ENCODE measurements around the gene EFS. TPM values are rescaled to one million over a fixed set of nuclear protein-coding genes. Genes with fewer than 3 reads are reported as not detected.

The EFS gene
- total and polyA plus RNA-seq, 8 donors = 15.8 to 64.1 (median 46.9) TPM

DNA sequence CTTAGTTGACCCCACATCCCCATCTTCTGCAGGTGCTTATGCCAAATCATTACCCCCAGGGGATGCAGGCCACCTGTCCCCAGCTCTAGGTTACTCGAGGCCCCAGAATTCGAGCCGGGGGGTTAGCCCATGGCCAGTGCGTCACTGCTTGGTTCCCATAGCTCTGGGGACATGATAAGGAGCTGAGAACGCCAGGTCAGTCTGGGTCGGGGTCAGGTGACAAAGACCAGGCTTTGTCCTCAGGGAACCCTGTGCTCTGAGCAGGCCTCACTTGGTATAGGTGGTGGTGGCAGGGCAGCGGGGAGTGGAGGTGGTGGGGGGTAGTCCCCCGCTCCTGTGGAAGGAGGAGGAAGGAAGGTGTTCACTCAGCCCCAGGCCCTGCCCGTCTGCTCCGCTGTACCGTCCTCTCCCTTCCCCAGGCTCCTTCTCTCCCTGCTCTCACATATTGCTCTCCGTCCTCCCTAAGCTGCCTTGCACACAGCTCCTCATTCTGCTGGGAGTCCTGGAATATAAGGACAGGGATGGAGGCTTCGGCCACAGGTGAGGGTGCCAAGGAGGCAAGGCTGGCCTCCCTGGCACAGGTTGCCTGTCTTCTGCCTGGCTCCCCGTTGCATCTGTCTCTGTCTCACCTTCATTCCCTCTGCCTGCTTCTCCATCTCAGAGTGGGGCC is 45.1 kb upstream of the EFS start:
- Histone ChIP-seq H3K36me3 (no peaks in the 10 kb centered on the region), H3K27me3 (peaks cover 0 to 20% of the 10 kb centered on the region in 2 donors), H3K27ac (no peak overlapping the region), H3K4me3 (no peak overlapping the region), H3K4me1 (no peaks in the 10 kb centered on the region), H3K9me3 (no peaks in the 10 kb centered on the region)
- intact Hi-C loops (cut with DNase I) = no loop called here
- no peak for ATAC-seq
- peak in 1 of 4 donors; percentile 51 for DNase-seq
- no peak for TF ChIP-seq CTCF (IDR thresholded peaks at IDR 0.05)

- H3K27ac ChIP-seq = no peak overlapping the region
- ATAC-seq = no peak
These were observed 44.5 kb upstream of the EFS start for GRCh38 chr14:23409475-23409874.

DNA sequence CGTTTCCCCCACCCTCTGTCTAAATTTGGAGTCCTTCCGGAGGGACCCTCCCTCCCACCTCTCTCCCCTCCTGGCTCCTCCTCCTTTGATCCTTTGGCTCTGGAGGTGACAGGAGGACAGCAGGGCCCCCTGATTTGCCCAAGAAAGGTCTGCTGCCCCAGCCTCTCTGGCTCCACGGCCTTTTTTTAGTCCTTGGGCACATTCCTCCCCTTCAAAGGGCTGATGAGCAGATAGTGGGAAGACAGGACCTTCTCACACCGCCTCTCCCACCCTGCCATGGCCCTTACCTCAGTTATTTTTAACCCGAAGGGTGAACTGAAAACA is 43.3 kb upstream of the EFS start:
- no peak for ATAC-seq
- no peaks in the 10 kb centered on the region for H3K36me3 ChIP-seq

More at GRCh38 chr14:23409475-23409874, 44.5 kb upstream of the EFS start:
- peak in 1 of 4 donors; percentile 34 for DNase-seq
- intact Hi-C loops (cut with DNase I) = no loop called here
- TF ChIP-seq CTCF (IDR thresholded peaks at IDR 0.05) = no peak
- no peaks in the 10 kb centered on the region for H3K4me1 ChIP-seq
- H3K4me3 ChIP-seq = no peak overlapping the region
- H3K36me3 ChIP-seq = no peaks in the 10 kb centered on the region
- H3K9me3 ChIP-seq = no peaks in the 10 kb centered on the region
- H3K27me3 ChIP-seq = peaks cover 0 to 21% of the 10 kb centered on the region in 2 donors

DNA sequence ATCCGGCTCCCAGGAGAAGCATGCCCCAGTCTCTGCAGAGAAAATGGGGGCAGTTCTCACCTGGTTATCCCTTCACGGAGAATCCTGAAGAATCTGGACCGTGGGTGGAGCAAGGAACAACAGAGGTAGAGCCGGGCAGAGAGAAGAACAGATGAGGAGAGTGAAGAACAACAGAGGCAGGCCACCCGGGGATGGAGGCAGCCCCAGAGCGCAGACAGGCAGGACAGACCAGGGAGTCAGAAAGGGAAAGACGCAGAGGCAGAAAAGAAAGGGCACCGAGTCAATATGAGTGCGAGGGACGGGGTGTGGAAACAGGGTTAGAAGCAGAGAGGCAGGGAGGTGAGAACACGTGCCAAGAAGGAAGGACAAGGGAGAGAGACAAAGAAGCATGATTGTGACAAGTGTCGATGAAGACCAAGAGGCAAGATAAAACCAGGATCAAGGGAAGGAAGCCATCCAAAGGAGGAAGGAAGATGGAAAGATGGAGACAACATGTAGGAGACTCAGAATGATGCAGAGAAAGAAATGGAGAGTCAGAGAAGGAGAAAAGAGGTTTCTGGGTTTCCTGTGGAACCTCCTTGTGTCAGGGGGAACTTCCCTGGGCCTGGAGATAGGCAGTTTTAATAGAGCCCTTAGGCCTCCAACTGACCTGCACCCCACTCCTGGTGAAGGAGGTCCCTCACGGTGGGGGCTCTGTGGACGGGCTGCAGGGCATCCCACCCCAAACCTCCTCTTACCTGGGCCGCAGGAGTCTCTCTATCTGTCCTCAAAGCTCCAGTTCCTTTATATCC is 42.7 kb upstream of the EFS start, which contains the start of gene MYH6:
TSS of gene MYH6 (minus strand) at position 758 of the 791 bp plus-strand sequence. CDS start 1,050 bp downstream, outside the sequence.
- TF ChIP-seq CTCF (IDR thresholded peaks at IDR 0.05) = no peak
- Histone ChIP-seq H3K9me3 (no peaks in the 10 kb centered on the region), H3K36me3 (no peaks in the 10 kb centered on the region), H3K4me1 (no peaks in the 10 kb centered on the region), H3K27ac (no peak within 1 kb of the TSS), H3K27me3 (peaks cover 0 to 27% of the 10 kb centered on the region in 2 donors), H3K4me3 (no peak within 1 kb of the TSS)
- intact Hi-C loops (cut with DNase I) = no loop called here
- DNase-seq (peak in 1 of 4 donors; percentile 39), ATAC-seq (no peak)

More for the DNA sequence above, 43.3 kb upstream of the EFS start:
- no peak for DNase-seq
- H3K4me1 ChIP-seq = no peaks in the 10 kb centered on the region
- peaks cover 0 to 22% of the 10 kb centered on the region in 2 donors for H3K27me3 ChIP-seq
- no peak overlapping the region for H3K4me3 ChIP-seq
- TF ChIP-seq CTCF (IDR thresholded peaks at IDR 0.05) = no peak
- no peak overlapping the region for H3K27ac ChIP-seq
- no peaks in the 10 kb centered on the region for H3K9me3 ChIP-seq
- intact Hi-C loops (cut with DNase I) = no loop called here

- DNase-seq (peak in 1 of 4 donors; percentile 51), ATAC-seq (no peak)
- Histone ChIP-seq H3K27ac (no peak overlapping the region), H3K36me3 (no peaks in the 10 kb centered on the region), H3K9me3 (no peaks in the 10 kb centered on the region), H3K27me3 (peaks cover 0 to 34% of the 10 kb centered on the region in 2 donors), H3K4me3 (no peak overlapping the region), H3K4me1 (no peaks in the 10 kb centered on the region)
- intact Hi-C loops (cut with DNase I) = no loop called here
- TF ChIP-seq CTCF (IDR thresholded peaks at IDR 0.05) = no peak
These were observed 41.9 kb upstream of the EFS start for GRCh38 chr14:23406725-23407355.
